Colonic mucosa (tissue), 4 donors: ENCODE data around the gene TVP23A. TPM values are rescaled to one million over a fixed set of nuclear protein-coding genes. Genes with fewer than 3 reads are reported as not detected.
"Not testable (repeated sequence)": the region's sequence is repeated elsewhere in the genome, so short reads cannot be mapped to it uniquely, and the experiment has no call there.

Source experiments
- DNase-seq: peaks from one replicate; pipeline ENCODE4 v3.0.0-alpha.2; 2020
- H3K27ac ChIP-seq: fragments of 200-600 bp; one replicate; pipeline ENCODE4 v1.8.0; 2021
- H3K27me3 ChIP-seq: fragments of 200-600 bp; one replicate; pipeline ENCODE4 v1.8.0; 2021
- H3K36me3 ChIP-seq: fragments of 200-600 bp; one replicate; pipeline ENCODE4 v1.8.0; 2021
- H3K4me1 ChIP-seq: fragments of 200-600 bp; one replicate; pipeline ENCODE4 v1.8.0; 2021; ENCODE audit warnings: mild to moderate bottlenecking
- H3K4me3 ChIP-seq: fragments of 200-600 bp; one replicate; pipeline ENCODE4 v1.8.0; 2021
- H3K9ac ChIP-seq, 2 donors: one replicate each; pipeline ENCODE4 v1.7.0; 2013; ENCODE audit warnings: control low read depth in 2 of 2, low read depth in 2 of 2, low read length in 2 of 2
- H3K9me3 ChIP-seq: fragments of 200-600 bp; one replicate; pipeline ENCODE4 v1.8.0; 2021
- intact Hi-C: fragments of 100-400 bp; cut with DNase I; formaldehyde crosslinking; loops from one replicate; pipeline ENCODE4 v1.14.1; 2022
- total RNA-seq, 2 donors: library from RNA; stranded (reverse); fragmentation: NEBNext Ultra II Directional in 1 of 2; extraction: Animal tissue kit (Norgen Biotek cat#: 25700) in 1 of 2; gene quantifications; one replicate each; pipeline ENCODE4 v1.2.1, GENCODE V29; 2021
- TF ChIP-seq, protein P1 (sequence below): fragments of 200-600 bp; IDR thresholded peaks from one replicate; pipeline ENCODE4 v1.8.0; 2022; ENCODE audit warnings: antibody characterized with exemption, mild to moderate bottlenecking
- donor health status: healthy.
- donor health status: DM: no; HTN: no; CAD: no.
- donor health status: DM: no; HTN: no; CAD: no.

Gene TVP23A
- total RNA-seq, 2 donors from 2014 or later, result 0.19 TPM; not detected in 1

DNA sequence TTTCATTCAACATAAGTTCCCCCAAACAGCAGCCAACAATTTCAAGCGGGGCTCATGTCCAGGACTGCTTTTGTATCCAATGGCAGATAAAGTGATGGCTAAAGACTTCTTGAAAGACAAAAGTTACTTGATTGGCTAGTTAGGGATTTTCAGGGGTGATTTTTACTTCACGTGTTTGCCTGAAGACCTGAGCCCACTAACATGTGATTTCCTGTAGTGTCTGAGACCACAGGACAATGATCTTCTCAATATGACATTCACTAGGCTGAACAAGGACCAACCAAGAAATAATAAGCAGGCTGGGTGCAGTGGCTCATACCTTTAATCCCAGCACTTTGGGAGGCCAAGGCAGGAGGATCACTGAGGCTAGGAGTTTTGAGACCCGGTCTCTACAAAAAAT lies 10.4 kb downstream of the TVP23A start:
- TF ChIP-seq, protein P1, sequence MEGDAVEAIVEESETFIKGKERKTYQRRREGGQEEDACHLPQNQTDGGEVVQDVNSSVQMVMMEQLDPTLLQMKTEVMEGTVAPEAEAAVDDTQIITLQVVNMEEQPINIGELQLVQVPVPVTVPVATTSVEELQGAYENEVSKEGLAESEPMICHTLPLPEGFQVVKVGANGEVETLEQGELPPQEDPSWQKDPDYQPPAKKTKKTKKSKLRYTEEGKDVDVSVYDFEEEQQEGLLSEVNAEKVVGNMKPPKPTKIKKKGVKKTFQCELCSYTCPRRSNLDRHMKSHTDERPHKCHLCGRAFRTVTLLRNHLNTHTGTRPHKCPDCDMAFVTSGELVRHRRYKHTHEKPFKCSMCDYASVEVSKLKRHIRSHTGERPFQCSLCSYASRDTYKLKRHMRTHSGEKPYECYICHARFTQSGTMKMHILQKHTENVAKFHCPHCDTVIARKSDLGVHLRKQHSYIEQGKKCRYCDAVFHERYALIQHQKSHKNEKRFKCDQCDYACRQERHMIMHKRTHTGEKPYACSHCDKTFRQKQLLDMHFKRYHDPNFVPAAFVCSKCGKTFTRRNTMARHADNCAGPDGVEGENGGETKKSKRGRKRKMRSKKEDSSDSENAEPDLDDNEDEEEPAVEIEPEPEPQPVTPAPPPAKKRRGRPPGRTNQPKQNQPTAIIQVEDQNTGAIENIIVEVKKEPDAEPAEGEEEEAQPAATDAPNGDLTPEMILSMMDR, result no peak
- no peaks in the 10 kb centered on the region for H3K9me3 ChIP-seq
- H3K27ac ChIP-seq, result no peak overlapping the region
- H3K4me1 ChIP-seq, result no peaks in the 10 kb centered on the region
- no peaks in the 10 kb centered on the region for H3K36me3 ChIP-seq
- intact Hi-C loops, result no loop called here
- no peak overlapping the region for H3K4me3 ChIP-seq
- DNase-seq, result no peak
- H3K27me3 ChIP-seq, result no peaks in the 10 kb centered on the region
- no peak overlapping the region for H3K9ac ChIP-seq

DNA sequence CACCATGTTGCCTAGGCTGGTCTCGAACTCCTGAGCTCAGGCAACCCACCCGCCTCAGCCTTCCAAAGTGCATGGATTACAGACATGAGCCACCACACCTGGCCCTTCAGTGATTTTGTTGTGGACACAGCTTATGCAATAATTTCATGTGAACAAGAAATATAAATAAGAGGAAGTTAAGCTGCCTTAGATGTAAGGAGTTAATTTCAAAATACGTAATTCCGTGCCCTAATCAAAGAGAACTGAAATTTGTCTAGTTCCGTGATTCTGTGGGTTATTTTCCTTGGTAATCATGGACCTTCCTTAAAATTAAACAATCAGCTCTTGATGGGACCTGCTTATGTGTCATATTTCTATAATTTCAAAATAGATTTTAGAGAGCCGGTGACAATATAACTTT lies 11.9 kb downstream of the TVP23A start:
- TF ChIP-seq, protein P1, result no peak
- H3K9me3 ChIP-seq, result no peaks in the 10 kb centered on the region
- intact Hi-C loops, result no loop called here
- H3K27me3 ChIP-seq, result no peaks in the 10 kb centered on the region
- no peak overlapping the region for H3K27ac ChIP-seq
- H3K4me1 ChIP-seq, result no peaks in the 10 kb centered on the region
- no peak for DNase-seq
- H3K9ac ChIP-seq, result no peak overlapping the region
- H3K4me3 ChIP-seq, result no peak overlapping the region
- no peaks in the 10 kb centered on the region for H3K36me3 ChIP-seq

DNA sequence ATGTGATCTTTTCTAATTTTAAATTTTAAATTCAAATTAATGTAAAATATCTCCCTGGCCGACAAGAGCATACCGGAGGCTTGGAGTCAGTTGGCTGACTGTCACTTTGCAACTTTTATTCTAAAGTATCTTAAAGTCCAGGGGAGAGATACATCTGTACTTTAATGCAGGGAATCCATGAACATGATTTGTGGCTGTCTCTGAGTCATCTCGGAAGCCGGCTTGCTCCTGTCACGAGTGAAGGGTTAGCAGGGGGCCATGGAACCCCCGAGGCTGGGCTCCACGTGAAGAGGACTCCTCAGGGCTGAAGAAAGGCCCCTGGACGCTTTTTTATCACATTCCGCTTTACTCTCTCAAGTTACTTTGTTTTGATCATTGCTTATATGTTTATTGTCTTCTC lies 13.3 kb downstream of the TVP23A start:
- DNase-seq, result no peak
- TF ChIP-seq, protein P1, result no peak

DNA sequence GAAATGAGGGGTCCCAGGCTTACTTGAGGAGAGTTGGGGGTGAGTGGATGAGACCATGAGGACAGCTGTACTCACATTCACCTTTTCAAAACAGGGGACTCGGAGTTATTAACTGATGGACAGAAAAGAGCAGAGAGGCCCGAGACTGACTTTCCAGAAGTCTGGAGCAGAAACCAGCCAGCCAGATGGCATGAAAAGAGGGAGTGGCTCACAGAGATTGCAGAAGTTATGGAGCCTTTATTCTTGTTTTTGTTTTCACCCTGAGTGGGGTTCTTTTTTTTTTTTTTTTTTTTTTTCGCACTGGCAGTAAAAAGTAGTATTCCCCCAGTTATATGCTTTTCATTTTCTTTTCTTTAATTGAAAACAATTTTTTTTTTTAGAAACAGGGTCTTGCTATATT lies 18.9 kb downstream of the TVP23A start:
- Histone ChIP-seq H3K9me3 (no peaks in the 10 kb centered on the region), H3K4me3 (no peak overlapping the region), H3K9ac (no peak overlapping the region), H3K27me3 (no peaks in the 10 kb centered on the region), H3K4me1 (no peaks in the 10 kb centered on the region), H3K36me3 (no peaks in the 10 kb centered on the region), H3K27ac (no peak overlapping the region)
- intact Hi-C loops, result no loop called here
- DNase-seq, result no peak
- TF ChIP-seq, protein P1, result no peak

More for the DNA sequence above, 13.3 kb downstream of the TVP23A start:
- H3K9ac ChIP-seq, result no peak overlapping the region
- no peaks in the 10 kb centered on the region for H3K36me3 ChIP-seq
- no peaks in the 10 kb centered on the region for H3K27me3 ChIP-seq
- no peaks in the 10 kb centered on the region for H3K9me3 ChIP-seq
- H3K27ac ChIP-seq, result no peak overlapping the region
- no peaks in the 10 kb centered on the region for H3K4me1 ChIP-seq
- intact Hi-C loops, result no loop called here
- H3K4me3 ChIP-seq, result no peak overlapping the region

DNA sequence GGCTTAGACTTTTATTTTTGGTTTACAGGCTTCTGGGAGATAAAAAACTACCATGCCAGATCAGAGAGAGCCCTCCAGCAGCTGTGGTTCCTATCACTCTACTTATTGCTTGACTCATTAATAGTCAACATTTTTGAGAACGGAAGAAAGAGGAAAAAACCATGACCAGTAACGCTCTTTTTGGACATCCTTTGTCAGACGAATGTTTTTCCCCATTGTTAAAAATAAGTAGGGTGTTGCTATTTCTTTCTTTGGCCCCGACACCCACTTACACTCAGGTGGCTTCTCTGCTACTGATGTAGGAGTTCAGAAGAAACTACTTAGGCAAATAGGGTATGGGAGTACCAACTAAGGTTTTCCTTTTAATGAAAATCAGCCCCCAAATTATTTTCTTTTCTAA lies 27.5 kb downstream of the TVP23A start:
- no peaks in the 10 kb centered on the region for H3K4me1 ChIP-seq
- TF ChIP-seq, protein P1, result no peak
- H3K36me3 ChIP-seq, result no peaks in the 10 kb centered on the region
- no peak overlapping the region for H3K9ac ChIP-seq
- no peak overlapping the region for H3K4me3 ChIP-seq
- intact Hi-C loops, result no loop called here
- DNase-seq, result no peak
- no peaks in the 10 kb centered on the region for H3K27me3 ChIP-seq
- no peaks in the 10 kb centered on the region for H3K9me3 ChIP-seq
- no peak overlapping the region for H3K27ac ChIP-seq

DNA sequence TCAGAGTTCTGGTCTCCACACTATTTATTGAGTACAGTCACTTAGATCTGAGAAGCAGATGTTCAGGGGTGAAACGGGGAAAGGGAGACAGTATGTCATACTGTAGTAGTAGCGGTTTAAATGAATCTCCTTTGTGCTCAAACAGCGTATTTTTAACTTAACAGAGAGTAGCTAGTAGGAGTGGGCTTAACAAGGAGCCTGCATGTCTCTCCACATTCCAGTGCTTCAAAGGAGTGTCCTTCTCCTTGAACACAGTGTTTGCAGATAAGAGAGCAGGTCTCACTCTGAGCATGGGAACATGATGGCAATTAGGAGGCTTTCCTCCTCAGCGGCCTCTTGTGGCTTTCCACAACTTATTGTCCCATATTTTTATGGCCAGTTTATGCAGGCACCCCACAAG lies 30.0 kb downstream of the TVP23A start:
- H3K27me3 ChIP-seq, intact Hi-C loops, H3K36me3 ChIP-seq: not testable (repeated sequence)

More for the DNA sequence above, 30.0 kb downstream of the TVP23A start:
- H3K9ac ChIP-seq, H3K27ac ChIP-seq, DNase-seq, H3K4me1 ChIP-seq, H3K9me3 ChIP-seq, H3K4me3 ChIP-seq: not testable (repeated sequence)
